Small intestine (tissue), 7 donors: ENCODE measurements around the gene CAD. TPM values are rescaled to one million over a fixed set of nuclear protein-coding genes. Genes with fewer than 3 reads are reported as not detected.
A peak's percentile ranks its signal among the peaks of the same experiment; 100 is the strongest.

Experiments
- DNase-seq, 2 donors: peaks; one replicate each; pipeline versions ENCODE4 v3.0.0 to v3.0.0-alpha.2; 2013
- FAIRE-seq: peaks from 2 replicates; lab custom pipeline; 2012; peaks lifted over from hg19 to GRCh38; lab: Jason Lieb, UNC
- H3K27ac ChIP-seq, 3 donors: one replicate each; pipeline ENCODE4 v1.5.1; 2013; ENCODE audit warnings: low read length in 2 of 3, mild to moderate bottlenecking in 2 of 3, control low read depth in 1 of 3, inconsistent platforms in 1 of 3, low read depth in 1 of 3, moderate library complexity in 1 of 3
- H3K27me3 ChIP-seq, 3 donors: one replicate each; pipeline ENCODE4 v1.6.1; 2013; ENCODE audit warnings: low read length in 3 of 3, inconsistent platforms in 1 of 3; ENCODE audit not compliant: control insufficient read depth in 3 of 3, insufficient read depth in 3 of 3
- H3K36me3 ChIP-seq, 3 donors: one replicate each; pipeline ENCODE4 v1.6.1; 2013; ENCODE audit warnings: low read length in 3 of 3, inconsistent platforms in 1 of 3, low read depth in 1 of 3, mild to moderate bottlenecking in 1 of 3, moderate library complexity in 1 of 3; ENCODE audit not compliant: control insufficient read depth in 3 of 3, insufficient read depth in 2 of 3
- H3K4me1 ChIP-seq, 3 donors: one replicate each; pipeline ENCODE4 v1.6.1; 2013; ENCODE audit warnings: low read length in 2 of 3, inconsistent platforms in 1 of 3, low read depth in 1 of 3, mild to moderate bottlenecking in 1 of 3, moderate library complexity in 1 of 3; ENCODE audit not compliant: control insufficient read depth in 3 of 3, insufficient read depth in 2 of 3
- H3K4me3 ChIP-seq, 3 donors: one replicate each; pipeline ENCODE4 v1.5.1; 2013; ENCODE audit warnings: low read length in 3 of 3, control low read depth in 1 of 3, inconsistent platforms in 1 of 3, low read depth in 1 of 3, mild to moderate bottlenecking in 1 of 3, moderate library complexity in 1 of 3
- H3K9me3 ChIP-seq, 2 donors: one replicate each; pipeline ENCODE4 v1.6.1; 2013; ENCODE audit warnings: low read depth in 1 of 2, low read length in 1 of 2; ENCODE audit not compliant: control insufficient read depth in 2 of 2, insufficient read depth in 1 of 2
- WGBS, 3 donors: extraction: QIAGEN DNeasy Blood & Tissue Kit; methylation state at CpG; one replicate each; pipeline ENCODE4 v1.1.7; 2013; 5-methylcytosine and 5-hydroxymethylcytosine counted together
- polyA plus RNA-seq, 4 donors: library from polyadenylated mRNA; stranded (reverse) in 3 of 4; unstranded in 1 of 4; fragments of 200-250 nt in 3 of 4; fragments of 120-200 nt in 1 of 4; gene quantifications; one replicate each; pipeline versions ENCODE4 v1.2.1 to v1.2.3, GENCODE V29; 2013
- donor health status: healthy with polysubstance abuse.
- donor health status: control.
- donor health status: control.
- donor health status: Bipolar disorder and iron deficiency.
- donor health status: healthy.

Gene CAD
- polyA plus RNA-seq, 4 donors = 8.6 to 31.6 (median 15.2) TPM

DNA sequence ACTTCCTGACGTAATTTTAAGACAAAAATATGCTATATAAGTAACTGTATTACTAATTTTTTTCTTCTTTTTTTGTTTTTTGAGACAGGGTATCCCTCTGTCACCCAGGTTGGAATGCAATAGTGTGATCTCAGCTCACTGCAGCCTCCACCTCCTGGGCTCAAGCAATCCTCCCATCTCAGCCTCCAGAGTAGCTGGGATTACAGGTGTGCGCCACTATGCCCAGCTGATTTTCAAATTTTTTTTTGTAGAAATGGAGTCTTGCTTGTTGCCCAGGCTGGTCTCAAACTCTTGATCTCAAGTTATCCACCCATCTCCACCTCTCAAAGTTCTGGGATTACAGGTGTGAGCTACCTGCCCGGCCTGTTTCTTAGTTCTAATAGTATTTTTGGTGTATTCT is 38.7 kb upstream of the CAD start:
- Histone ChIP-seq H3K27ac (no peak overlapping the region), H3K27me3 (peaks cover 0 to 11% (median 0%) of the 10 kb centered on the region in 3 donors), H3K36me3 (no peaks in the 10 kb centered on the region), H3K9me3 (no peaks in the 10 kb centered on the region), H3K4me1 (no peaks in the 10 kb centered on the region), H3K4me3 (no peak overlapping the region)
- 86 to 93% (median 90%) methylated on average over 3 of the region's 3 CpGs for WGBS, 3 donors
- FAIRE-seq = no peak
- no peak for DNase-seq

DNA sequence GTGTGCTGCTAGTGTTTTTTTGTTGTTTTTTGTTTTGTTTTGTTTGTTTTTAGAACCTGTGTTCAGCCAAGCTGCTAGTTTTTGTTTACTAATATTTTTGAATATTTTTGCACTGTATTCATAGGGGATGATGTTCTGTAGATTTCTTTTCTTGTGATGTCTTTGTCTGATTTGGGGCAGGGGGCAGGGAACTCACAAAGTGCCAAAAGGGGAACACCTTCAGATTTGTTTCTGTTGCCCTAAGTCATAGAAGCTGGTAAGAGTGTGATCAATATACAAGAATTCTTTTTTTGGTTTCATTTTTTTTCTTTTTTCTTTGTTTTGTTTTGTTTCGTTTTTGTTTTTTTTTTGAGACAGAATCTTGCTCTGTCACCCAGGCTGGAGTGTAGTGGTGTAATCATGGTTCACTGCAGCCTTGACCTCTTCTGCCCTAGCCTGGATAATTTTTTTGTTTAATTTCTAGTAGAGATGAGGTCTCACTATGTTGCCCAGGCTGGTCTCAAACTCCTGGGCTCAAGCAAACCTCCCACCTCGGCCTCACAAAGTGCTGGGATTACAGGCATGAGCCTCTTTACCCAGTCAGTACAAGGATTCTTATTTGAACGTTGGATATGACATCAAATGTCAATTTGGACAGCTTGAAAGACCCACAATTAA is 37.7 kb upstream of the CAD start:
- Histone ChIP-seq H3K27me3 (peaks cover 0 to 9% (median 0%) of the 10 kb centered on the region in 3 donors), H3K27ac (no peak overlapping the region), H3K4me1 (no peaks in the 10 kb centered on the region), H3K9me3 (no peaks in the 10 kb centered on the region), H3K4me3 (no peak overlapping the region), H3K36me3 (no peaks in the 10 kb centered on the region)
- FAIRE-seq (no peak), DNase-seq (no peak)
- WGBS, 3 donors = 54 to 68% (median 60%) methylated on average over 3 of the region's 3 CpGs

DNA sequence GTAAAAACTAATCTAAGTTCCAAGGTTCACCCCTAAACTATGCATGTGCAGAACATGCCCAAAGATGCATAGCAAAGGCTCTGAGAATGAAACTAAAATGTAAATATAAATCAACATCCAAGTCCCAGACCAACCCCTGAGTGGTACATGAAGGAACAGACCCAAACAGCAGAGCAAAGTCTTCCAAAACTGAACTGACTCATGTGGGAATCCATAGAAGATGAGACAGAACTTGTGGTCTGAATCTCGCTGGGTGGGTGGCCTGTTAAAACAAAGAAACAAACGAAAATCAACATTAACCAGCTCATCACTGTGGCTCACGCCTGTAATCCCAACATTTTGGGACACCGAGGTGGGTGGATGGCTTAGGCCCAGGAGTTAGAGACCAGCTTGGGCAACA is 34.8 kb upstream of the CAD start:
- no peak for DNase-seq
- H3K4me1 ChIP-seq = no peaks in the 10 kb centered on the region
- H3K27me3 ChIP-seq = peaks cover 0 to 3% (median 0%) of the 10 kb centered on the region in 3 donors
- no peak for FAIRE-seq
- no peaks in the 10 kb centered on the region for H3K9me3 ChIP-seq
- H3K36me3 ChIP-seq = no peaks in the 10 kb centered on the region
- 60 to 65% (median 64%) methylated on average over 4 of the region's 4 CpGs for WGBS, 3 donors
- peak overlapping the region in 1 of 3 donors; percentile 71 for H3K27ac ChIP-seq
- H3K4me3 ChIP-seq = no peak overlapping the region

DNA sequence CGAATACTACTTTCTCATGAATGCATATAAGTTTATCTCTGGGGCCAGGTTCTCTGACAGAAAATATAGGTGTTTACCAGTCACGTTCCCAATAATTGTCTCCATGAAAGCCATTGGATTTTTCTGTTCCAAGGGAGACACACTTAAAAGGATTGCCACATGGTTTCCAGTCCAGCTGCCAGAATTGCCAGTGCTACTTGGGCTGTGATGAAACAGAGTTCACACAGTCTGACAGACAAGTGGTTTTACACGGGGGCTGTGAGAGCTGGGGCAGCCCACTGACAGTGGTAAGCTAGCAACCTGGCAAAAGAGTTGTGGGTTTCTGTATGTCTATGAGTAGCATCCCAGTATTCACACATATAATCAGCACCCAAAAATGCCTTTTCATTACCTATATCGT is 33.1 kb upstream of the CAD start:
- peak overlapping the region in 1 of 3 donors; percentile 52 for H3K27ac ChIP-seq
- FAIRE-seq (no peak), DNase-seq (no peak)
- no peaks in the 10 kb centered on the region for H3K27me3 ChIP-seq
- H3K4me3 ChIP-seq = no peak overlapping the region
- no peaks in the 10 kb centered on the region for H3K4me1 ChIP-seq
- H3K9me3 ChIP-seq = no peaks in the 10 kb centered on the region
- no peaks in the 10 kb centered on the region for H3K36me3 ChIP-seq
- 73 to 83% (median 75%) methylated on average over 4 of the region's 4 CpGs for WGBS, 3 donors

DNA sequence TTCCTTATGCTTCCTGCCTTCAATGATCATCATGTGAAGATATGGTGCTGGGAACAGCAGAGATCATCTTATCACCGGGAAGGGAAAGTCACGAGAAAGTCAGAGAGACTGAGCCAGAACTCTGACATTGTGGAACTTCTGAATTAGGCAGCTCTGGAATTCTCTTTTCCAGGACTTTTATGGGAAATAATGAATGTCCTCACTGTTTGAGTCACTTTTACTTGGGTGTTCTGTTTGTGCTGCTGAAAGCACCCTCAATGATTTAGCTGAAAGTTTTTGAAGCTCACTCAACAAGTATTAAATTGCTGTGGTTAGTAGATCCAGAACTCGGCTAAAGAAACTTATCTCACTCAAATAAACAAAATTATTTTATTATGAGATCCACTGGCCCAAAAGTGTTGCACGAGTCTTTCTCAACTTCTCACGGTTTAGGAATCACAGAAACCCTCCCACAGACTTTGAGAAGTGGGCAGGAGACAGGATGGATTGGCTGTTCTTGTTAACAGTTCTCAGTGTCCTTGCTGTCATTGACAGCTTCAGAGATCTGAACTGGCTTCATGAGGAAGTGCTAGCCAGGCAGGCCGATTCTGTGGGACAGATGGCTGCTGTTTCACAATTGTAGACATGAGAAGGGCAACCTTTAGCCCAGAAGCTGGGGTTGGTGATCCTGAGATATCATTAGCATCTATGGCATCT is 31.7 kb upstream of the CAD start:
- H3K9me3 ChIP-seq = no peaks in the 10 kb centered on the region
- WGBS, 3 donors = 19 to 24% (median 24%) methylated on average over 6 of the region's 6 CpGs
- no peaks in the 10 kb centered on the region for H3K27me3 ChIP-seq
- no peaks in the 10 kb centered on the region for H3K36me3 ChIP-seq
- DNase-seq = peak in 1 of 2 donors; percentile 45
- no peak overlapping the region for H3K4me3 ChIP-seq
- no peaks in the 10 kb centered on the region for H3K4me1 ChIP-seq
- H3K27ac ChIP-seq = peak overlapping the region in 1 of 3 donors; percentile 82
- FAIRE-seq = no peak

DNA sequence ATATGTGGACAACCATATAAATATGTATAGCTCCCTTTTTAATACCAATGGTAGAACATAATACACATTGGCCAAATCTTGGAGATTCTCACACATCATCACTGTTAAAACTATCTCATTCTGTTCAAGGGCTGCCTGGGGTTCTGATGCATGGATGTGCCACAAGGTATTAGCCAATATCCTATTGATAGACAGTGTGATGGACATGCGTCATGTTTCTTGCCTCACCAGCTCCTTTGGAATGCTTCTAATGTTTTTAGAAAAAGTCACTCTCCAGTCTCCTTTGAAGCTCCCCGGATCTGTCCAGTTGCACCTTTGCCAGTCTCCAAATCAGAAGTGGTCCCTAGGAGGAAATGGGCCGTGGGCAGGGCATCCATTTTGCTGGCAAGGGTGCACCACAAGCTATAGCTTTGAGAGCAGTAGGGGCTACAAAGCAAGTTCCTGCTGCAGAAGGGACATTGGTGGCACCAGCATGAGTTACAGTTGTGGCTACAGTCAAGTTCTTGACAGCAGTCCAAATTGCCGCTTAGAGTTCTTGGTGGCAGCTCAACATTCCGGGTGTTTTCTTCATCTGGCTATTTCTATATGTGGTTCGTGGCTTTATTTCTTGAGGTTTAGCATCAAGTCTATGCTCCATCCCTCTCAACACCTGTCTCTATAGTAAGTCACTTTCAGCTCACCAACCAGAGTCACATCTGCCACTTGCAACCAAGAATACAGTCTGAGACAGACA is 30.4 kb upstream of the CAD start:
- H3K9me3 ChIP-seq = no peaks in the 10 kb centered on the region
- H3K4me3 ChIP-seq = no peak overlapping the region
- H3K36me3 ChIP-seq = no peaks in the 10 kb centered on the region
- no peaks in the 10 kb centered on the region for H3K27me3 ChIP-seq
- H3K27ac ChIP-seq = no peak overlapping the region
- no peaks in the 10 kb centered on the region for H3K4me1 ChIP-seq
- FAIRE-seq = no peak
- WGBS, 3 donors = 69 to 79% (median 70%) methylated on average over 6 of the region's 6 CpGs
- no peak for DNase-seq

DNA sequence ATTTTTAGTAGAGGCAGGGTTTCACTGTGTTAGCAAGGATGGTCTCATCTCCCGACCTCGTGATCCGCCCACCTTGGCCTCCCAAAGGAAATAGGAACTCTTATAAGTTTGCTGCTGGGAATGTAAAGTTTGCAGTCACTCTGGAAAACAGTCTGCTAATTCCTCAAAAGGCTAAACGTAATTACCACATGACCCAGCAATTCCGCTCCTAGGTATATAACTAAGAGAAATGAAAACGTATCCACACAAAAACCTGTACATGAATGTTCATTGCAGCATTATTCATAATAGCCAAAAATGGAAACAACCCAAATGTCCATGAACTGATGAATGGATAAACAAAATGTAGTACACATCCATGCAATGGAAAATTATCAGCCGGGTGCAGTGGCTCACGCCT is 27.2 kb upstream of the CAD start:
- H3K27me3 ChIP-seq = no peaks in the 10 kb centered on the region
- DNase-seq (no peak), FAIRE-seq (no peak)
- no peaks in the 10 kb centered on the region for H3K9me3 ChIP-seq
- 89 to 92% (median 90%) methylated on average over 8 of the region's 8 CpGs for WGBS, 3 donors
- no peaks in the 10 kb centered on the region for H3K36me3 ChIP-seq
- no peak overlapping the region for H3K27ac ChIP-seq
- no peak overlapping the region for H3K4me3 ChIP-seq
- peaks cover 0 to 6% (median 0%) of the 10 kb centered on the region in 3 donors for H3K4me1 ChIP-seq

DNA sequence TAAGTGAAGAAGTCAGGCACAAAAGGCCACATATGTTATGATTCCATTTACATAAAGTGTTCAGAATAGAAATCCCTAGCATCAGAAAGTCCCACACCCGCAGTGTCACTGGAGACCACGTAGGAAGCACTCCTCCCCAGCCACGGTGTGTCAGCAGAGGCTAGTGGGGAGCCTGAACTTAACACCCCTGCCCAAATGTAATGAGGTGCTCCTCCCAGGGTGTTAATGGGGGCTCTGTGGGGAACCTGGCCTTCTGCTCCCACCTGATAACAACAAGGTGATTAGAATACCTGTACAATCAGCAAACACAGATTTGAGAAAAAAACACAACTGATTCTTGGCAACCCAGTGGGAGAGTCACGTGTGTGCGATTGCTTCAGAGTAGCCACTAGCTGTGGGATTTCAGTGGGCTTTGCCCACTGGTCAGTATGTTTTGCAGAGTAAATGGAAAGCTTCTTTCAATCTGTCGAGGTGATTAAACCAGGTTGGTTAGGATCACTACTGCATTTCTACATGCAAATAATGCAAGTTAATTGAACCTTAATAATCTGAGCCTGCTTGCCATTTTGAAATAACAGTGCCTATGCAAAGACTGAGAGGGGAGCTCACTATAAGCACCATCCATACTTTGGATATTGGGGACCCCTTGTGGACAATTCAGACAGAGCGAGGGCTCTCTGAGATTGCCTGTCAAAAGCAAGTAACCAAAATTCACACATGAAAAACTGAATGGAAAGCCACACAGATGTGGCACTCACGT is 25.9 kb upstream of the CAD start:
- FAIRE-seq (no peak), DNase-seq (peak; percentile 62 to 66)
- peaks cover 0 to 6% (median 0%) of the 10 kb centered on the region in 3 donors for H3K4me1 ChIP-seq
- no peaks in the 10 kb centered on the region for H3K9me3 ChIP-seq
- H3K36me3 ChIP-seq = no peaks in the 10 kb centered on the region
- no peak overlapping the region for H3K27ac ChIP-seq
- WGBS, 3 donors = 42 to 50% (median 46%) methylated on average over 8 of the region's 8 CpGs
- no peaks in the 10 kb centered on the region for H3K27me3 ChIP-seq
- H3K4me3 ChIP-seq = no peak overlapping the region
